Vagina (tissue), 2 donors: Measurements from ENCODE around the gene WFIKKN2. TPM values are rescaled to one million over a fixed set of nuclear protein-coding genes. Genes with fewer than 3 reads are reported as not detected.
"Not testable (repeated sequence)": the region's sequence is repeated elsewhere in the genome, so short reads cannot be mapped to it uniquely, and the experiment has no call there.

Experiments
- DNase-seq, 2 donors: peaks; one replicate each; pipeline ENCODE4 v3.0.0-alpha.2; 2017; ENCODE audit errors: extremely low spot score in 2 of 2
- H3K27ac ChIP-seq: fragments of 200-600 bp; sonication (generic); one replicate; pipeline ENCODE4 v1.5.1; 2019
- H3K27me3 ChIP-seq: fragments of 200-600 bp; sonication (generic); one replicate; pipeline ENCODE4 v1.5.1; 2019
- H3K36me3 ChIP-seq, 2 donors: fragments of 200-600 bp; sonication (generic); one replicate each; pipeline ENCODE4 v1.5.1; 2017 to 2019
- H3K4me1 ChIP-seq: fragments of 200-600 bp; sonication (generic); one replicate; pipeline ENCODE4 v1.5.1; 2019
- H3K4me3 ChIP-seq, 2 donors: fragments of 200-600 bp; sonication (generic); 1 replicate in 1 of 2; 2 replicates in 1 of 2; pipeline ENCODE4 v1.5.1; 2016 to 2019
- H3K9me3 ChIP-seq: fragments of 200-600 bp; sonication (generic); one replicate; pipeline ENCODE4 v1.5.1; 2019
- POLR2A ChIP-seq, 2 donors: fragments of 450-650 bp; IDR thresholded peaks; one replicate each; pipeline ENCODE4 v1.6.1; 2017; ENCODE audit warnings: antibody characterized with exemption in 2 of 2, mild to moderate bottlenecking in 2 of 2, moderate library complexity in 2 of 2
- POLR2AphosphoS5 ChIP-seq, 2 donors: sonication (generic); formaldehyde crosslinking; IDR thresholded peaks; one replicate each; pipeline ENCODE4 v1.9.0; 2017; ENCODE audit warnings: antibody characterized with exemption in 2 of 2, mild to moderate bottlenecking in 2 of 2, low read depth in 1 of 2; ENCODE audit not compliant: insufficient read depth in 1 of 2
- intact Hi-C: fragments of 100-400 bp; cut with DNase I; formaldehyde crosslinking; loops from one replicate; pipeline ENCODE4 v1.15.1; 2023
- total RNA-seq: library from RNA; depleted of rRNA; stranded (reverse); fragments of >200 nt; gene quantifications from one replicate; pipeline ENCODE4 v1.2.3, GENCODE V29; 2016
- TF ChIP-seq, protein P1 (sequence below), 3 experiments: fragments of 450-650 bp in 2 of 3; fragments of 200-600 bp in 1 of 3; sonication (generic) in 1 of 3; IDR thresholded peaks; one replicate each; pipeline ENCODE4 v1.5.1; 2017 to 2019; ENCODE audit warnings: antibody characterized with exemption in 3 of 3, mild to moderate bottlenecking in 2 of 3, moderate library complexity in 2 of 3

Gene WFIKKN2
- total RNA-seq, 1 donor from 2014 or later, result 0.49 TPM

DNA sequence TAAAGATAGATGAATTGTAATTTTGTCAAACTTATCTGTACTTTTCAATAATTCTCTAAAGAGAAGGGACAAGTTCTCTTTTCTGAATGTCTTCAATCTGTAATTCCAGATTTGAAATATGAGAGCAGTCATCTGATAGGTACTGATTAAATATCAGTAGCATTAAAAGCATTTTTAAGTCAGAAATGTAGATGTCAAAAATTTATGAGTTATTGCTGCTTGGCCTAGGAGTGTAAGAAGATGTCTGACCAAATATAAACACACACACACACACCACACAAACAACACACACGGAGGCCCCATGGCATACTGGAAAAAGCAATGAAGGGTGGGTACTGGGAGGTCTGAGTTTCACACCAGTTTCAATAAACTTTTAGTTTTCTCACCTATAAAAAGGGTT, 33.2 kb downstream of the WFIKKN2 start:
- TF ChIP-seq, protein P1, sequence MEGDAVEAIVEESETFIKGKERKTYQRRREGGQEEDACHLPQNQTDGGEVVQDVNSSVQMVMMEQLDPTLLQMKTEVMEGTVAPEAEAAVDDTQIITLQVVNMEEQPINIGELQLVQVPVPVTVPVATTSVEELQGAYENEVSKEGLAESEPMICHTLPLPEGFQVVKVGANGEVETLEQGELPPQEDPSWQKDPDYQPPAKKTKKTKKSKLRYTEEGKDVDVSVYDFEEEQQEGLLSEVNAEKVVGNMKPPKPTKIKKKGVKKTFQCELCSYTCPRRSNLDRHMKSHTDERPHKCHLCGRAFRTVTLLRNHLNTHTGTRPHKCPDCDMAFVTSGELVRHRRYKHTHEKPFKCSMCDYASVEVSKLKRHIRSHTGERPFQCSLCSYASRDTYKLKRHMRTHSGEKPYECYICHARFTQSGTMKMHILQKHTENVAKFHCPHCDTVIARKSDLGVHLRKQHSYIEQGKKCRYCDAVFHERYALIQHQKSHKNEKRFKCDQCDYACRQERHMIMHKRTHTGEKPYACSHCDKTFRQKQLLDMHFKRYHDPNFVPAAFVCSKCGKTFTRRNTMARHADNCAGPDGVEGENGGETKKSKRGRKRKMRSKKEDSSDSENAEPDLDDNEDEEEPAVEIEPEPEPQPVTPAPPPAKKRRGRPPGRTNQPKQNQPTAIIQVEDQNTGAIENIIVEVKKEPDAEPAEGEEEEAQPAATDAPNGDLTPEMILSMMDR (IDR thresholded peaks at IDR 0.05), result no peak
- no peak for TF ChIP-seq POLR2AphosphoS5 (IDR thresholded peaks at IDR 0.05; ENCODE audit: insufficient read depth in 1 of 2, low read depth in 1 of 2)
- no peak for TF ChIP-seq POLR2A (IDR thresholded peaks at IDR 0.05)
- H3K9me3 ChIP-seq, result no peaks in the 10 kb centered on the region
- H3K27ac ChIP-seq, result peak overlapping the region; percentile 100
- intact Hi-C loops, result loop anchor here (5.0 kb wide), 2 partner anchors 34 to 84 kb away; no protein-coding TSS in a partner anchor
- H3K4me3 ChIP-seq, result peak overlapping the region in 1 of 2 donors; percentile 82
- peaks cover 32% of the 10 kb centered on the region for H3K4me1 ChIP-seq
- no peaks in the 10 kb centered on the region for H3K27me3 ChIP-seq
- H3K36me3 ChIP-seq, result peaks cover 0 to 2% of the 10 kb centered on the region in 2 donors
- peak in 1 of 2 donors; percentile 52 for DNase-seq

DNA sequence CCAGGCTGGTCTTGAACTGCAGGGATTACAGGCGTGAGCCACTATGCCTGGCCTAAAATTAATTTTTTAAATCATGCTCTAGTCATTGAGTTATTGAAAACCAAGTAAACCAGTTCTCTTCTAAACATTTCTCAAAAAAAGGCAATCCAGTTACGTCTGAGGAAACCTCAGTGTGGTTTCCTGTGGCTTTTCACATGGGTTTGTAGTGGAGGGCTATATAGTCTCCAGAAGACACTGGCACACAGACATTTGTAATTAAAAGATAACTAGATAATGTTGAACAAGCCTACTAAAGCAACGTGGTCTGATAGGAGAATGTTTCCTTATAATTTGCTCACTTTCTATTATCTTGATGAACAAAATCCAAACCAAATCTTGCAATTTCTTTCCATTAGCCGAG, 36.0 kb downstream of the WFIKKN2 start:
- H3K9me3 ChIP-seq, result no peaks in the 10 kb centered on the region
- H3K27ac ChIP-seq, result no peak overlapping the region
- H3K36me3 ChIP-seq, result no peaks in the 10 kb centered on the region
- peak in 1 of 2 donors; percentile 20 for DNase-seq
- peaks cover 23% of the 10 kb centered on the region for H3K4me1 ChIP-seq
- intact Hi-C loops, result no loop called here
- no peak overlapping the region for H3K4me3 ChIP-seq
- no peaks in the 10 kb centered on the region for H3K27me3 ChIP-seq
- TF ChIP-seq, protein P1 (IDR thresholded peaks at IDR 0.05), result no peak
- TF ChIP-seq POLR2A (IDR thresholded peaks at IDR 0.05) (no peak), POLR2AphosphoS5 (IDR thresholded peaks at IDR 0.05; ENCODE audit: insufficient read depth in 1 of 2, low read depth in 1 of 2) (no peak)

DNA sequence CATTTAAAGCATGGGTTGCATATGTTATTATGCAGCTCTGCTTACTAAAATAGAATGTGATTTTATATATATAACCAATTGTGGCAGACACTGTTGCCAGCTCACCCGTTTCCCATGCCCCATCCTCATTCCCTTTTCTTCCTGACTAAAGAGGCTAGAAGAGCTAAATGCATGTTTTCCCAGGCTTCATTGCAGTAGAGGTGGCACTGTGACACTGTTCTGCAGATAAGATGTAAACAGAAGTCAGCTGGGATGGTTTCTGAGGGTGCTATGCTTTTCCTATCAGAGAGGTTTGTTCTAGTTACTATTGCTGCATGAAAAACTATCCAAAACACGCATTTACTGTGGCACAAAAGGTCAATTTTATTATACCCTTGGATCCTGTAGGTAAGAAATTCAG, 36.5 kb downstream of the WFIKKN2 start:
- Histone ChIP-seq H3K27me3 (no peaks in the 10 kb centered on the region), H3K4me1 (peaks cover 23% of the 10 kb centered on the region), H3K4me3 (no peak overlapping the region), H3K36me3 (no peaks in the 10 kb centered on the region), H3K27ac (no peak overlapping the region), H3K9me3 (no peaks in the 10 kb centered on the region)
- intact Hi-C loops, result no loop called here
- peak in 1 of 2 donors; percentile 34 for DNase-seq
- TF ChIP-seq POLR2A (IDR thresholded peaks at IDR 0.05), result no peak
- TF ChIP-seq POLR2AphosphoS5 (IDR thresholded peaks at IDR 0.05; ENCODE audit: insufficient read depth in 1 of 2, low read depth in 1 of 2), result no peak
- TF ChIP-seq, protein P1 (IDR thresholded peaks at IDR 0.05), result no peak

DNA sequence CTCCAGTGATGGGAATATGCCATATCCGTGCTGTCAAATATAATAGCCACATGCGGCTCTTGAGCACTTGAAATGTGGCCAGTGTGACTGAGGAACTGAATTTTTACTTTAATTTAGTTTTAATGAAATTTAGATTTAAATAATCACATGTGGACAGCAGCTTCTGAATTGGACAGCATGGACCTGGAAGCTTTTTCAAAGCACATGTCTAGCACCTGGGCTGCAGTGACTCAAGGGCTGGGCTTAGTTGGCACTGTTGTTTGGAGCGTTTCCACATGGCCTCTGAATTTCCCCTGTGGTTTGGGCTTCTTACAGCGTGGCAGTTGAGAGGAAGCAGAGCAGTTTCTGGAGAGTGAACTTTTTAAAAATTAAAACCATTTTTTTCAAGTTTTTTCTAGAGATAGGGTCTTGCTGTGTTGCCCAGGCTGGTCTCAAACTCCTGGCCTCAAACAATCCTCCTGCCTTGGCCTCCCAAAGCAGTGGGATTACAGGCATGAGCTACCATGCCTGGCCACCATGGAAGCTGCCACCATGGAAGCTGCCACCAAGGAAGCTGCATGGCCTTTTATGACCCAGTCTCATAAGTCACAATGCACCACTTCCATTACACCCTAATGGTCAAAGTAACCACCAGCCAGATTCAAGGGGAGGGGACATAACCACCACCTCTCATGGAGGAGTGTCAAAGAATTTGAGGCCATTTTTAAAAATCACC, 37.5 kb downstream of the WFIKKN2 start:
- Histone ChIP-seq H3K27ac (no peak overlapping the region), H3K27me3 (no peaks in the 10 kb centered on the region), H3K4me3 (no peak overlapping the region), H3K9me3 (no peaks in the 10 kb centered on the region), H3K36me3 (no peaks in the 10 kb centered on the region), H3K4me1 (peaks cover 23% of the 10 kb centered on the region)
- peak in 1 of 2 donors; percentile 76 for DNase-seq
- intact Hi-C loops, result no loop called here
- TF ChIP-seq, protein P1 (IDR thresholded peaks at IDR 0.05), result no peak
- no peak for TF ChIP-seq POLR2AphosphoS5 (IDR thresholded peaks at IDR 0.05; ENCODE audit: insufficient read depth in 1 of 2, low read depth in 1 of 2)
- TF ChIP-seq POLR2A (IDR thresholded peaks at IDR 0.05), result no peak

DNA sequence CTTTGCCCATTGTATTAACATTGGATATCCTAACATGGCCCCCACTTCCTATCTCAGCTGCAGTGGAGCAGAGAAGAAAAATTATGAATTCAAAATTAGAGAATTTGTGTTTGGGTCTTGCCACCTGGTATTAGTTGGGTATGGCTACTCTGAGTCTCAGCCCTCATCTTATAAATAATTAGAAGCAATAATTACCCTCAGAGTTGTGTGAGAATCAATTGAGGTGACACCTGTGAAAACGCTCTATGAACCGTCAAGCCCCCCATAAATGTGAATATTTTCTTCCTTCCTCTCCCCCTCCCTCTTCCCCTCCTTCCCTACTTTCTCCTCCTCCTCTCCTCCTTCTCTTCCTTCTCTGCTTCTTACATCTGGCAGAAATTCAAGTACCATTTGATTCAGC, 39.7 kb downstream of the WFIKKN2 start:
- intact Hi-C loops, result no loop called here
- H3K27me3 ChIP-seq, result no peaks in the 10 kb centered on the region
- no peaks in the 10 kb centered on the region for H3K36me3 ChIP-seq
- no peak overlapping the region for H3K27ac ChIP-seq
- H3K9me3 ChIP-seq, result no peaks in the 10 kb centered on the region
- H3K4me1 ChIP-seq, result peaks cover 12% of the 10 kb centered on the region
- H3K4me3 ChIP-seq, result no peak overlapping the region
- TF ChIP-seq POLR2A (IDR thresholded peaks at IDR 0.05), result no peak
- DNase-seq, result no peak

DNA sequence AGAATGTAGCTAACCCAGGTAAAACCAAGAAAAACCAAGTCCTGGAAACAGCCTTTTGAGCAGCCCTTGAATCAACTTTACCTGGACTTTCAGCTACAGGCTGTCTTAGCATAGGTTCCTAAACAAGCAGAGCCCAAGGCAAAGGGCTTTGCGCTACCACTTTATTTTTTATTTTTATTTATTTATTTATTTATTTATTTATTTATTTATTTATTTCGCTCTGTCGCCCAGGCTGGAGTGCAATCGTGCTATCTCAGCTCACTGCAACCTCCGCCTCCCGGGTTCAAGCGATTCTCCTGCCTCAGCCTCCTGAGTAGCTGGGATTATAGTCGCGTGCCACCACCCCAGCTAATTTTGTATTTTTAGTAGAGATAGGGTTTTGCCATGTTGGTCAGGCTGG, 41.7 kb downstream of the WFIKKN2 start:
- H3K9me3 ChIP-seq, H3K36me3 ChIP-seq, intact Hi-C loops: not testable (repeated sequence)

More for the DNA sequence above, 41.7 kb downstream of the WFIKKN2 start:
- H3K27ac ChIP-seq, H3K4me3 ChIP-seq, H3K4me1 ChIP-seq, DNase-seq, H3K27me3 ChIP-seq: not testable (repeated sequence)
